B cell (primary cell): Measurements from ENCODE around the gene PRTG.

Experiments
- CTCF ChIP-seq: fragments of 200-600 bp; IDR thresholded peaks from one replicate; pipeline ENCODE4 v1.8.0; 2022; ENCODE audit warnings: antibody characterized with exemption, mild to moderate bottlenecking
- EZH2 ChIP-seq: IDR thresholded peaks from 2 replicates; pipeline ENCODE4 v1.6.1; 2012; ENCODE audit warnings: borderline replicate concordance, low read depth, mild to moderate bottlenecking, moderate library complexity, low read length; ENCODE audit not compliant: insufficient read depth, poor library complexity, severe bottlenecking

- TF ChIP-seq CTCF (no peak), EZH2 (no peak)
These were observed 141.6 kb downstream of the PRTG start for GRCh38 chr15:55601374-55601773.
